Measurements from ENCODE around the gene ZNF440.
A peak's percentile ranks its signal among the peaks of the same experiment; 100 is the strongest.
"Not testable (repeated sequence)": the region's sequence is repeated elsewhere in the genome, so short reads cannot be mapped to it uniquely, and the experiment has no call there.

Gene ZNF440

DNA sequence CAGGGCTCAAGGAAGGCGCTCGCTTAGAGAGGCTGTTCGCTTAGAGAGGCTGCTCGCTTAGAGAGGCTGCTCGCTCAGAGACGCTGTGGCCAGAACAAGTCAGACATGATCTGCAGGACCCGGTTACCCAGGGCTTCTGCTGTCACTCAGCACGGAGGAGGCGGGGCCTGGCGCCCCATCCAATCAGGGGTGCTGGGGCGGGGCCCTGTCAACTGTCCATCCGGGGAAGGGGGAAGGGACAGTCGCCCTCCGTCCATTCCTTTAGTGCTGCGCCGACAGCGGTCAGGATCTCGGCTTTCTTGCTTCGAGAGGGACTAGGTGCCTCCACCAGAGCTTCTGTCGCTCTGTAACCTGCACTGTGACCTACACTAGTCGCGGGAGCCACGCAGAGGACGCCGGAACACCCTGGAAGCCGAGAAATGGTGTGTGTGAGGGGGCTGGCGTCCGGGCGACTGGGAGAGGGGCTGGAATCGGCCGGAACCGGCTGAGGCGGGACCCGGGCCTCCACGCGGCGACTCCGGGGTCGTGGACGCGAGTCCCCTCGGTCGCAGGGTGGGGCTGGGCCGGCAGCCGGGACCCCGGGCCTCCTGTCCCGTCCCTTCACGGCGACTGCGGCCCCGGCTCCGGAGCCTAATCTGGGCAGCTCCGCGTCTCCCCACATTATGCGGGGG, at the start of gene ZNF440:
ZNF440 (plus strand) TSS at position 245 of the 671 bp plus-strand sequence; CDS start at position 420, 175 bp downstream.
- TF ChIP-seq, protein P1, sequence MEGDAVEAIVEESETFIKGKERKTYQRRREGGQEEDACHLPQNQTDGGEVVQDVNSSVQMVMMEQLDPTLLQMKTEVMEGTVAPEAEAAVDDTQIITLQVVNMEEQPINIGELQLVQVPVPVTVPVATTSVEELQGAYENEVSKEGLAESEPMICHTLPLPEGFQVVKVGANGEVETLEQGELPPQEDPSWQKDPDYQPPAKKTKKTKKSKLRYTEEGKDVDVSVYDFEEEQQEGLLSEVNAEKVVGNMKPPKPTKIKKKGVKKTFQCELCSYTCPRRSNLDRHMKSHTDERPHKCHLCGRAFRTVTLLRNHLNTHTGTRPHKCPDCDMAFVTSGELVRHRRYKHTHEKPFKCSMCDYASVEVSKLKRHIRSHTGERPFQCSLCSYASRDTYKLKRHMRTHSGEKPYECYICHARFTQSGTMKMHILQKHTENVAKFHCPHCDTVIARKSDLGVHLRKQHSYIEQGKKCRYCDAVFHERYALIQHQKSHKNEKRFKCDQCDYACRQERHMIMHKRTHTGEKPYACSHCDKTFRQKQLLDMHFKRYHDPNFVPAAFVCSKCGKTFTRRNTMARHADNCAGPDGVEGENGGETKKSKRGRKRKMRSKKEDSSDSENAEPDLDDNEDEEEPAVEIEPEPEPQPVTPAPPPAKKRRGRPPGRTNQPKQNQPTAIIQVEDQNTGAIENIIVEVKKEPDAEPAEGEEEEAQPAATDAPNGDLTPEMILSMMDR (IDR thresholded peaks at IDR 0.05; ENCODE audit: low read depth, low read length, missing control alignments) = no peak
- peak; percentile 76 for DNase-seq (ENCODE audit: extremely low read depth, low read depth)
- peak within 1 kb of the TSS; percentile 65 for H3K4me3 ChIP-seq (replicated peaks; ENCODE audit: low read depth, low read length)

DNA sequence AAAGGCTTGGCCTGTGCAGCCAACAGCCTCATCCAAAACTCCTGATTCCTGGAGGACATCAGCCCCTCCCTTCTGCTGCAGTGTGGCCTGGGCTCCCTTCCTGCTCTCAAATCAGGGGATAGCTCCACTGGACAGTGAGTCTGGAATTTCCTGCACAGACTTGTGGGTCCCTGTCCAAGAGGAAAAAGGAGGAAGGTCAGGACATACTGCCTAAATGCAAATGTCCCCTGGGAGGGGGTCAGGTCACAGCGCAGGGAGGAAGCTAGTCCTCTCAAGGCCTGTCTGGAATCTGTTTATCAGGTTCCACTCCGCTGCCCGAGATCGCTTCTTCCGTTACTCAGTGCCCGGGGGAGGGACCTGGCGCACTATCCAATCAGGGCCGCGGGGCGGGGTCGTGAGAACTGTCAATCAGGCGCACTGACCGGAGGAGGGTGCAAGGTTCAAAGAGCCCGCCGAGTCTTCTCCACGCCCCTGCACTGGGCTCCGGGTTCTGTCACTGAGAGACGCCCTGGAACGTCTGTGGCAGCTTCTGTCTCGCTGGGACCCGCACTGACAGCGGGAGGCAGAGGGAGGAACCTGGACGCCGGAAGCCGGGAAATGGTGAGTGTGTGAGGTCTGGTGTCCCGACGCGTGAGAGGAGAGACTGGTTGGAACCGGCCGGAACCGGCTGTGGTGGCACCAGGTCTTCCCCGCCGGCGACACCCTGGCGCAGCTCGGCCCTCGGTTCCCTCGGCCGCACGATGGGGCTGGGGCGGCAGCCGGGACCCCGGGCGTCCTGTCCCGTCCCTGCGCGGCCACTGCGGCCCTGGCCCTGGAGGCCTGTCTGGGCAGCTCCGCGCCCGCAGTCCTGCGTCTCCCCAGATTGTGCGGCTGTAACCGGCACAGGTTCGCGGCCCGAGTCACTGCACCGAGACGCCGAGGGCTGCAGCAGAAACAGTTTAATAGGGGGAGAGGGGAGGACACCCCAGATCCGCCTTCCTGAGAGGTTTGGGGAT, 47.2 kb upstream of the ZNF440 start, which contains the start of gene ZNF441:
ZNF441 (plus strand) TSS at position 404 of the 995 bp plus-strand sequence; CDS start at position 598, 194 bp downstream.
- peak; percentile 80 for DNase-seq (ENCODE audit: extremely low read depth, low read depth)
- TF ChIP-seq, protein P1 (IDR thresholded peaks at IDR 0.05; ENCODE audit: low read depth, low read length, missing control alignments) = no peak
- H3K4me3 ChIP-seq (replicated peaks; ENCODE audit: low read depth, low read length) = peak within 1 kb of the TSS; percentile 77

DNA sequence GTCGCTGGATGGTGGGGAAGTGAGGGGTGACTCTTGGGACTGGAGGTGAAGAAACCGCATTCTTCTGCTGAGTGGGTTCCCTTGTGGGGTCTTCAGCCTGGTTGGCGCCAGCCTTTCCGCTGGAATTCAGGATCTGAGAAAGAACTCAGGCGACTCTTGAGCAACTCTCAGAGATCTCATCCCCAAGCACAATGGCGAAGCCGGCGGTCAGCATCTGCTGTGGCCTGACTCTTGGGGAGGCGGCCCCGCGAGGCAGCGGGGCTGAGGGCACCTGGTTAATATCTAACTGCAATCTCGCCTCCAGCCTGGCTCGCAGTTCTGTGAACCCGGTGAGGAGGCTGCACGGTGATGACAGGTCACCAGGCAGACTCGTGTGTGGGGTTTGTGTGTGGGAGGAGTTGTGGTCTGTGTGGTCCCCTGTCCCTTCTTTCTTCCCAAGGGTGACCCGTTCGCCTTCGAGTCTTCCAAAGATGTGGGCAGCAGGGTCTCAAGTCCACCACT, 46.4 kb upstream of the ZNF440 start:
- no peak for DNase-seq (ENCODE audit: extremely low read depth, low read depth)
- TF ChIP-seq, protein P1 (IDR thresholded peaks at IDR 0.05; ENCODE audit: low read depth, low read length, missing control alignments) = no peak

DNA sequence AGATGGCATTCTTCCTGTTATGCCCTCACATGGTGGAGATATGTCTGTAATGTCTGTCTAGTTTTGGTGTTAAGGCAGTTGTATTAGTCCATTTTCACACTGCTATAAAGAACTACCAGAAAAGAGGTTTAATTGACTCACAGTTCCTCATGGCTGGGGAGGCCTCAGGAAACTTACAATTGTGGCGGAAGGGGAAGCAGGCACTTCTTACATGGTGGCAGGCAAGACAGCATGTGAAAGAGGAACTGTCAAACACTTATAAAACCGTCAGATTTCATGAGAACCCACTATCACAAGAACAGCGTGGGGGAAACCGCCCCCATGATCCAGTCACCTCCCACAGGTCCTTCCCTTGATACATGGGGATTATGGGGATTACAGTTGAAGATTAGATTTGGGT, 44.1 kb upstream of the ZNF440 start:
- TF ChIP-seq, protein P1 (IDR thresholded peaks at IDR 0.05; ENCODE audit: low read depth, low read length, missing control alignments) = no peak
- no peak overlapping the region for H3K4me3 ChIP-seq (replicated peaks; ENCODE audit: low read depth, low read length)
- DNase-seq (ENCODE audit: extremely low read depth, low read depth) = no peak

More for the DNA sequence above, 46.4 kb upstream of the ZNF440 start:
- peak overlapping the region; percentile 77 for H3K4me3 ChIP-seq (replicated peaks; ENCODE audit: low read depth, low read length)

DNA sequence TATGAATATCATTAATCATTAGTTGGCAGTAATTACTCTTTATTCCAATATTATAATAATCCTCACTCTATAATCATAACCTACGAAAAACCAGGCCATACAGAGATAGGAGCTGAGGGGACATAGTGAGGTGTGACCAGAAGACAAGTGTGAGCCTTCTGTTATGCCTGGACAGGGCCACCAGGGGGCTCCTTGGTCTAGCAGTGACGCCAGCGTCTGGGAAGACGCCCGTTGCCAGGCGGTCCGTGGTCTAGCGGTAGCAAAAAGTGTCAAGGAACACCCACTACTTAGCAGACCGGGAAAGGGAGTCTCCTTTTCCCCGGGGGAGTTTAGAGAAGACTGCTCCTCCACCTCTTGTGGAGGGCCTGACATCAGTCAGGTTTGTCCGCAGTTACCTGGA, 42.6 kb upstream of the ZNF440 start:
- not testable (repeated sequence) for H3K4me3 ChIP-seq (replicated peaks; ENCODE audit: low read depth, low read length); DNase-seq (ENCODE audit: extremely low read depth, low read depth)

DNA sequence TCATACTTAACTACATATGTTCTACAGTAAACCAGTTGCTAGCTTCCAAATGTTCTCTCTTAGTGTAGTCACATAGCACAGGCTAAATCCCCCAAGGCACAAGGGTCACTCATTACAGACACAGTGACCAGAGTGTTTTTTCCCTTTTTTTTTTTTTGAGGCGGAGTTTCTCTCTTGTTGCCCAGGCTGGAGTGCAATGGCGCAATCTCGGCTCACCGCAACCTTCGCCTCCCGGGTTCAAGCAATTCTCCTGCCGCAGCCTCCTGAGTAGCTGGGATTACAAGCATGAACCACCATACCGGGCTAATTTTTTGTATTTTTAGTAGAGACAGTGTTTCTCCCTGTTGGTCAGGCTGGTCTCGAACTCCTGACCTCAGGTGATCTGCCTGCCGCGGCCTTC, 37.4 kb upstream of the ZNF440 start:
- H3K4me3 ChIP-seq (replicated peaks; ENCODE audit: low read depth, low read length); DNase-seq (ENCODE audit: extremely low read depth, low read depth): not testable (repeated sequence)

DNA sequence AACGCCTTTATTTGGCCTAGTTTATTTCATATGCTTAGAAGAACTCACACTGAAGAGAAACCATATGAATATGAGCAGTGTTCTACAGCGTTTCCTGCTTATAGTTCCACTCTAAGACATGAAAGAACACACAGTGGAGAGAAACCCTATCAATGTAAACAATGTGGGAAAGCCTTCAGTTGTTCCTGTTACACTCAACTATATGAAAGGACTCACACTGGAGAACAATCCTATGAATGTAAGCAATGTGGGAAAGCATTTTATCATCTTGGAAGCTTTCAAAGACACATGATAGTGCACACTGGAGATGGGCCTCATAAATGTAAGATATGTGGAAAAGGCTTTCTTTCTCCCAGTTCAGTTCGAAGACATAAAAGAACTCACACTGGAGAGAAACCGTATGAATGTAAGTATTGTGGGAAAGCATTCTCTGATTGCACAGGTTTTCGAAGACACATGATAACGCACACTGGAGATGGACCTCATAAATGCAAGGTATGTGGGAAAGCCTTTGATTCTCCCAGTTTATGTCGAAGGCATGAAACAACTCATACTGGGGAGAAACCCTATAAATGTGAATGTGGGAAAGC, 33.5 kb upstream of the ZNF440 start:
- no peak overlapping the region for H3K4me3 ChIP-seq (replicated peaks; ENCODE audit: low read depth, low read length)
- DNase-seq (ENCODE audit: extremely low read depth, low read depth) = no peak
- TF ChIP-seq, protein P1 (IDR thresholded peaks at IDR 0.05; ENCODE audit: low read depth, low read length, missing control alignments) = no peak
